ENCODE results near the gene SNN.

GRCh38 chr16:11683145-11683544 is 14.9 kb downstream of the SNN start:
- TF ChIP-seq TAF1 (IDR thresholded peaks at IDR 0.05; ENCODE audit: low read depth, low read length) (no peak), SPI1 (IDR thresholded peaks at IDR 0.05; ENCODE audit: low read depth, low read length) (no peak), POLR2A (IDR thresholded peaks at IDR 0.05; ENCODE audit: low read depth, low read length) (no peak)
